CD1c-positive myeloid dendritic cell (primary cell): ENCODE measurements around the gene KDSR.

Source experiments
- DNase-seq: peaks from one replicate; pipeline ENCODE4 v3.0.0-alpha.2; 2016; ENCODE audit errors: extremely low spot score

KDSR gene

GRCh38 chr18:63321291-63321690, 45.7 kb downstream of the KDSR start:
- no peak for DNase-seq

GRCh38 chr18:63320975-63321265, 46.1 kb downstream of the KDSR start:
- DNase-seq, result no peak

GRCh38 chr18:63320123-63320974, 46.7 kb downstream of the KDSR start:
- DNase-seq, result peak; percentile 84

GRCh38 chr18:63319383-63320122, 47.5 kb downstream of the KDSR start, which contains the start of gene BCL2:
Gene BCL2, minus strand, starts transcription at chr18:63319769.
- peak; percentile 32 for DNase-seq

- no peak for DNase-seq
Measured at GRCh38 chr18:63318889-63319382, 48.1 kb downstream of the KDSR start.

- DNase-seq, result peak; percentile 64
Measured at GRCh38 chr18:63317982-63318888, 48.8 kb downstream of the KDSR start.

- DNase-seq, result no peak
Measured at GRCh38 chr18:63317556-63317946, 49.5 kb downstream of the KDSR start.

GRCh38 chr18:63316612-63317555, 50.1 kb downstream of the KDSR start:
- no peak for DNase-seq

GRCh38 chr18:63315876-63316275, 51.1 kb downstream of the KDSR start:
- DNase-seq, result no peak

- no peak for DNase-seq
Measured at GRCh38 chr18:63315131-63315662, 51.8 kb downstream of the KDSR start.

GRCh38 chr18:63314062-63314790, 52.8 kb downstream of the KDSR start:
- no peak for DNase-seq

- no peak for DNase-seq
Measured at GRCh38 chr18:63313396-63313917, 53.5 kb downstream of the KDSR start.

GRCh38 chr18:63312737-63313395, 54.1 kb downstream of the KDSR start:
- no peak for DNase-seq

- no peak for DNase-seq
Measured at GRCh38 chr18:63312019-63312409, 55.0 kb downstream of the KDSR start.

GRCh38 chr18:63311118-63312018, 55.6 kb downstream of the KDSR start:
- peak; percentile 43 for DNase-seq

GRCh38 chr18:63309422-63309821, 57.6 kb downstream of the KDSR start:
- DNase-seq, result no peak

- DNase-seq, result no peak
Measured at GRCh38 chr18:63307551-63308200, 59.3 kb downstream of the KDSR start.
